B cell (primary cell): Measurements from ENCODE around the gene CPEB2. TPM values are rescaled to one million over a fixed set of nuclear protein-coding genes. Genes with fewer than 3 reads are reported as not detected.

Experiments
- ATAC-seq: fragments of 200-7000 bp; cut with Tn5 transposase; one replicate; pipeline ENCODE4 v1.10.0; 2021; ENCODE audit warnings: low read depth, mild to moderate bottlenecking, moderate number of reproducible peaks, moderate library complexity
- CTCF ChIA-PET: fragments of 350-600 bp; sonication (Branson Sonifier 250); formaldehyde crosslinking; loops from one replicate; lab custom pipeline; 2021; ENCODE audit warnings: antibody characterized with exemption, inconsistent platforms; lab: Charles Lee
- POLR2A ChIA-PET: fragments of 350-600 bp; sonication (Branson Sonifier 250); formaldehyde crosslinking; loops from one replicate; lab custom pipeline; 2021; ENCODE audit warnings: antibody characterized with exemption; lab: Charles Lee
- DNase-seq: peaks from one replicate; pipeline ENCODE4 v3.0.0; 2013
- H2AFZ ChIP-seq: 2 replicates; pipeline ENCODE4 v1.6.1; 2012; ENCODE audit warnings: mild to moderate bottlenecking, low read depth, low read length; ENCODE audit not compliant: insufficient read depth, poor library complexity, severe bottlenecking
- H3K27ac ChIP-seq, 2 donors: 1 replicate in 1 of 2; 2 replicates in 1 of 2; pipeline ENCODE4 v1.5.1; 2012 to 2013; ENCODE audit warnings: low read length in 2 of 2, mild to moderate bottlenecking in 2 of 2, moderate library complexity in 1 of 2
- H3K27me3 ChIP-seq, 4 experiments: fragments of 200-600 bp in 1 of 4; sonication (generic) in 1 of 4; replicated peaks in 1 of 4; 1 replicate in 2 of 4; 2 replicates in 2 of 4; pipeline versions ENCODE4 v1.6.1 to v1.7.0; 2013 to 2016; ENCODE audit warnings: low read length in 3 of 4, mild to moderate bottlenecking in 2 of 4, mixed read lengths in 1 of 4, moderate library complexity in 1 of 4; ENCODE audit not compliant: insufficient read depth in 4 of 4, control insufficient read depth in 3 of 4; ENCODE audit errors: control extremely low read depth in 1 of 4
- H3K36me3 ChIP-seq, 2 experiments: replicated peaks in 1 of 2; 1 replicate in 1 of 2; 2 replicates in 1 of 2; pipeline versions ENCODE4 v1.6.1 to v1.7.1; 2013; ENCODE audit warnings: low read length in 1 of 2; ENCODE audit not compliant: insufficient read depth in 2 of 2, control insufficient read depth in 1 of 2; ENCODE audit errors: control extremely low read depth in 1 of 2, extremely low read depth in 1 of 2
- H3K4me1 ChIP-seq, 2 donors: fragments of 200-600 bp in 1 of 2; sonication (generic) in 1 of 2; 1 replicate in 1 of 2; 2 replicates in 1 of 2; pipeline versions ENCODE4 v1.5.1 to v1.6.1; 2013 to 2017; ENCODE audit warnings: low read length in 2 of 2; ENCODE audit not compliant: control insufficient read depth in 2 of 2, insufficient read depth in 2 of 2
- H3K4me2 ChIP-seq: replicated peaks from 2 replicates; pipeline ENCODE3; 2012; ENCODE audit warnings: mild to moderate bottlenecking, low read depth, low read length; ENCODE audit not compliant: poor library complexity, severe bottlenecking
- H3K4me3 ChIP-seq, 5 experiments: fragments of 200-600 bp in 1 of 5; sonication (generic) in 1 of 5; 1 replicate in 3 of 5; 2 replicates in 2 of 5; pipeline versions ENCODE4 v1.5.1 to v1.7.0; 2011 to 2016; ENCODE audit warnings: low read length in 4 of 5, mild to moderate bottlenecking in 4 of 5, low read depth in 2 of 5, control low read depth in 1 of 5, moderate library complexity in 1 of 5; ENCODE audit not compliant: insufficient read depth in 1 of 5; ENCODE audit errors: control extremely low read depth in 1 of 5, extremely low read depth in 1 of 5
- H3K79me2 ChIP-seq: fragments of 200-600 bp; sonication (generic); one replicate; pipeline ENCODE4 v1.6.0; 2016; ENCODE audit warnings: low read length; ENCODE audit not compliant: control insufficient read depth, insufficient read depth
- H3K9ac ChIP-seq: fragments of 200-600 bp; sonication (generic); 2 replicates; pipeline ENCODE4 v1.6.1; 2017; ENCODE audit warnings: mild to moderate bottlenecking, low read length, moderate library complexity
- H3K9me3 ChIP-seq, 3 donors: one replicate each; pipeline versions ENCODE4 v1.6.1 to v1.7.1; 2013; ENCODE audit warnings: low read length in 2 of 3; ENCODE audit not compliant: control insufficient read depth in 2 of 3, insufficient read depth in 1 of 3; ENCODE audit errors: control extremely low read depth in 1 of 3
- H4K20me1 ChIP-seq: 2 replicates; pipeline ENCODE4 v1.6.0; 2012; ENCODE audit warnings: mild to moderate bottlenecking, low read length; ENCODE audit not compliant: insufficient read depth, control insufficient read depth, poor library complexity, severe bottlenecking
- H3K27ac Mint-ChIP-seq: one replicate; pipeline ENCODE4 v1.8.0; 2021; ENCODE audit warnings: mixed read lengths
- H3K27me3 Mint-ChIP-seq: one replicate; pipeline ENCODE4 v1.8.0; 2021; ENCODE audit warnings: mixed read lengths
- H3K4me1 Mint-ChIP-seq: one replicate; pipeline ENCODE4 v1.8.0; 2021; ENCODE audit warnings: mixed read lengths
- H3K4me3 Mint-ChIP-seq: one replicate; pipeline ENCODE4 v1.8.0; 2021; ENCODE audit warnings: mixed read lengths
- H3K9me3 Mint-ChIP-seq: one replicate; pipeline ENCODE4 v1.8.0; 2022; ENCODE audit warnings: mixed read lengths; ENCODE audit not compliant: insufficient read depth
- CTCF ChIP-seq: fragments of 200-600 bp; IDR thresholded peaks from one replicate; pipeline ENCODE4 v1.8.0; 2022; ENCODE audit warnings: antibody characterized with exemption, mild to moderate bottlenecking
- EZH2 ChIP-seq: IDR thresholded peaks from 2 replicates; pipeline ENCODE4 v1.6.1; 2012; ENCODE audit warnings: borderline replicate concordance, low read depth, mild to moderate bottlenecking, moderate library complexity, low read length; ENCODE audit not compliant: insufficient read depth, poor library complexity, severe bottlenecking
- WGBS: methylation state at CpG from one replicate; pipeline ENCODE4 v1.1.5; 2013; ENCODE audit warnings: missing lambda C conversion rate; ENCODE audit not compliant: insufficient coverage; 5-methylcytosine and 5-hydroxymethylcytosine counted together
- intact Hi-C: fragments of 100-400 bp; cut with micrococcal nuclease; formaldehyde crosslinking; loops from one replicate; pipeline ENCODE4 v1.10.0; 2022
- polyA plus RNA-seq: library from polyadenylated mRNA; depleted of rRNA; stranded (reverse); fragments of >200 nt; gene quantifications from 2 replicates; pipeline ENCODE4 v1.2.3, GENCODE V29; 2012
- total RNA-seq, 2 donors: library from RNA; stranded (reverse); fragments of 120-200 nt in 1 of 2; gene quantifications; 1 replicate in 1 of 2; 2 replicates in 1 of 2; pipeline versions ENCODE4 v1.2.3 to v1.2.4, GENCODE V29; 2013 to 2022

Gene CPEB2
- total and polyA plus RNA-seq, 2 donors (not counting 1 experiment from before 2014, with no cell fraction given): 3.2 to 18.0 TPM

GRCh38 chr4:15100380-15100779 lies 98.1 kb downstream of the CPEB2 start:
- Mint-ChIP-seq H3K4me1 (no peaks in the 10 kb centered on the region), H3K27me3 (peaks cover 14% of the 10 kb centered on the region), H3K9me3 (peaks cover 5% of the 10 kb centered on the region), H3K4me3 (no peak overlapping the region), H3K27ac (no peak overlapping the region)
- no peaks in the 10 kb centered on the region for H3K27me3 ChIP-seq
- no CpG with 5 or more reads among the region's 1 CpG for WGBS
- DNase-seq: no peak
- ChIA-PET POLR2A (no interaction called here), CTCF (no interaction called here)
- TF ChIP-seq EZH2 (no peak), CTCF (no peak)
- intact Hi-C loops: no loop called here
- no peak overlapping the region for H3K4me3 ChIP-seq
- H3K9me3 ChIP-seq: peaks cover 0 to 5% (median 0%) of the 10 kb centered on the region in 3 donors
- no peaks in the 10 kb centered on the region for H3K79me2 ChIP-seq
- no peak overlapping the region for H3K4me2 ChIP-seq
- H2AFZ ChIP-seq: no peak overlapping the region
- no peak for ATAC-seq
- no peaks in the 10 kb centered on the region for H4K20me1 ChIP-seq
- no peak overlapping the region for H3K27ac ChIP-seq
- no peaks in the 10 kb centered on the region for H3K36me3 ChIP-seq
- no peaks in the 10 kb centered on the region for H3K4me1 ChIP-seq
- no peak overlapping the region for H3K9ac ChIP-seq

- intact Hi-C loops: no loop called here
- DNase-seq (no peak), ATAC-seq (no peak)
- Histone ChIP-seq H3K9ac (no peak overlapping the region), H3K79me2 (no peaks in the 10 kb centered on the region), H3K27ac (no peak overlapping the region), H3K4me3 (no peak overlapping the region), H2AFZ (no peak overlapping the region), H3K27me3 (no peaks in the 10 kb centered on the region), H4K20me1 (no peaks in the 10 kb centered on the region), H3K4me1 (no peaks in the 10 kb centered on the region), H3K9me3 (peaks cover 0 to 5% (median 0%) of the 10 kb centered on the region in 3 donors), H3K4me2 (no peak overlapping the region), H3K36me3 (no peaks in the 10 kb centered on the region)
- no peak overlapping the region for H3K27ac Mint-ChIP-seq
- ChIA-PET POLR2A (no interaction called here), CTCF (no interaction called here)
- H3K4me1 Mint-ChIP-seq: no peaks in the 10 kb centered on the region
- peaks cover 5% of the 10 kb centered on the region for H3K9me3 Mint-ChIP-seq
- WGBS: 79% methylated on average over 5 of the region's 7 CpGs
- TF ChIP-seq EZH2: no peak
- TF ChIP-seq CTCF: no peak
- H3K4me3 Mint-ChIP-seq: no peak overlapping the region
- H3K27me3 Mint-ChIP-seq: peaks cover 14% of the 10 kb centered on the region
Observed at GRCh38 chr4:15100994-15101695, 98.9 kb downstream of the CPEB2 start.
